ENCODE measurements around the gene ATG2A. TPM values are rescaled to one million over a fixed set of nuclear protein-coding genes. Genes with fewer than 3 reads are reported as not detected.

The ATG2A gene
- total and polyA plus RNA-seq, 9 of the 15 experiments (the other 6 are each of a cell fraction or from before 2014, with no cell fraction given): 0.25 to 45.9 (median 5.2) TPM

- TF ChIP-seq RERE (CRISPR knock-in tag; IDR thresholded peaks at IDR 0.05; ENCODE audit: borderline replicate concordance) (no peak), HDAC2 (IDR thresholded peaks at IDR 0.05) (peak; percentile 96; the same call in 1 of the 2 replicates), SRSF9 (IDR thresholded peaks at IDR 0.05; ENCODE audit: borderline replicate concordance, low read depth, low read length) (no peak), ZNF764 (CRISPR knock-in tag; IDR thresholded peaks at IDR 0.05; ENCODE audit: low read depth) (no peak), CTBP1 (IDR thresholded peaks at IDR 0.05; ENCODE audit: borderline replicate concordance) (peak; percentile 98), HNRNPUL1 (IDR thresholded peaks at IDR 0.05; ENCODE audit: low read length) (no peak), GTF2A2 (tag; IDR thresholded peaks at IDR 0.05) (no peak), ZNF431 (CRISPR knock-in tag; IDR thresholded peaks at IDR 0.05) (no peak), MTA2 (IDR thresholded peaks at IDR 0.05; ENCODE audit: low read depth) (peak; percentile 98), RREB1 (CRISPR knock-in tag; IDR thresholded peaks at IDR 0.05) (no peak), XRCC3 (IDR thresholded peaks at IDR 0.05) (no peak)
- TF ChIP-seq, protein P1, sequence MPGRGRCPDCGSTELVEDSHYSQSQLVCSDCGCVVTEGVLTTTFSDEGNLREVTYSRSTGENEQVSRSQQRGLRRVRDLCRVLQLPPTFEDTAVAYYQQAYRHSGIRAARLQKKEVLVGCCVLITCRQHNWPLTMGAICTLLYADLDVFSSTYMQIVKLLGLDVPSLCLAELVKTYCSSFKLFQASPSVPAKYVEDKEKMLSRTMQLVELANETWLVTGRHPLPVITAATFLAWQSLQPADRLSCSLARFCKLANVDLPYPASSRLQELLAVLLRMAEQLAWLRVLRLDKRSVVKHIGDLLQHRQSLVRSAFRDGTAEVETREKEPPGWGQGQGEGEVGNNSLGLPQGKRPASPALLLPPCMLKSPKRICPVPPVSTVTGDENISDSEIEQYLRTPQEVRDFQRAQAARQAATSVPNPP (IDR thresholded peaks at IDR 0.05; ENCODE audit: borderline replicate concordance, insufficient read depth, insufficient read length): no peak
- TF ChIP-seq, protein P2, sequence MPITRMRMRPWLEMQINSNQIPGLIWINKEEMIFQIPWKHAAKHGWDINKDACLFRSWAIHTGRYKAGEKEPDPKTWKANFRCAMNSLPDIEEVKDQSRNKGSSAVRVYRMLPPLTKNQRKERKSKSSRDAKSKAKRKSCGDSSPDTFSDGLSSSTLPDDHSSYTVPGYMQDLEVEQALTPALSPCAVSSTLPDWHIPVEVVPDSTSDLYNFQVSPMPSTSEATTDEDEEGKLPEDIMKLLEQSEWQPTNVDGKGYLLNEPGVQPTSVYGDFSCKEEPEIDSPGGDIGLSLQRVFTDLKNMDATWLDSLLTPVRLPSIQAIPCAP (CRISPR knock-in tag; IDR thresholded peaks at IDR 0.05; ENCODE audit: borderline replicate concordance): no peak
Observed at GRCh38 chr11:64888729-64889511, 28.1 kb downstream of the ATG2A start (continued).

Data from K562 (cell line).